GM23248 (cell line): ENCODE data around the gene DCP1A.

Experiments used
- EZH2 ChIP-seq: fragments of 200-600 bp; sonication (generic); IDR thresholded peaks from 2 replicates; pipeline ENCODE4 v1.6.1; 2018; ENCODE audit warnings: antibody characterized with exemption, mild to moderate bottlenecking; ENCODE audit not compliant: insufficient read depth, poor library complexity, severe bottlenecking
- EZH2phosphoT487 ChIP-seq: fragments of 200-600 bp; sonication (generic); IDR thresholded peaks from 2 replicates; pipeline ENCODE4 v1.6.1; 2018; ENCODE audit warnings: antibody characterized with exemption, moderate library complexity, mild to moderate bottlenecking, low read depth; ENCODE audit not compliant: insufficient read depth

DNA sequence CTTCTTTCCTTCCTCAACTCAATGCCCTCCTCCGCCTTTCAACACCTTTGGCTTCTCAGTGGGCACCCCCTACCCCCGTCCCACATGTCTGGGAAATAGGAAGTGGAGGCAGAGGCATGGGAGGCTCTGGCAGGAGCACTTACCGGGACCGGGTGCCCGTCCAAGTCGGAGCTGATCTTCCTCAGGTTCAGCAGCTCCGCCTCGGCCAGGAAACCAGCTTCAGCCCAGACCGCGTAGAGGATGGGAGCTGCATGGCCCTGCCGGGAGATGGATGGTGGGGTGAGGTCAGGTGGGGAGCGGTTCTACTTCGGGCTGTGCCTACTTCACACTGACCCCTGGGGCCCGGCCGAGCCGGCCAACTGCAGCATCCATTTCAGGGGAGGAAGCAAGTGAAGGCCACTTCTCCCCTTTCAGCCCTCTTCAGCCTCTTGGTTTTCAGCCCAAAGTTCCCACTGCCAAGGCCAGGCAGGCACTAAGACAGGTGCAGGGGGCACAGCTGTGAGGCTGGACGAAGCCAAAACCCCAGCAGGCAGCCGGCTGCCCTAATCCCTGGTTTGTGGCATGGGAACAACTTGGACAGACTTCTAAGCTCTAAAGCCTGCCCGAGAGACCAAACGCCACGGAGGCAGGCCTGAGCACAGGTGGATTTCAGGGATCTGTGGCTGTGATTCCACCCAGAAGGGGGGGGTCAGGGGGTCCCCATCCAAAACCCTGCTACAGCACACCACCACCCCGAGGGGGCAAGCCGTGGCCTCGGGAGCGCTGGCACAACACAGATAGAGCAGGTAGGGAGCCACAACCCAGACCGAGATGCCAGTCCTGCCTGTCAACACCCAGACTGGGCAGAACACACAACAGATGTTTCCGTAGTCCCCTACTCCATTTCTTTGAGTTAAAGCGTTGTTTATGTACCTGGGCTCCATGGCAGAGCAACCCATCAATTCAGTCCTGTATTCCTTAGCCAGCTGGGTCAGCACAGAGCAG, 106.1 kb downstream of the DCP1A start:
- TF ChIP-seq EZH2 (no peak), EZH2phosphoT487 (no peak)
